Brain microvascular endothelial cell (primary cell): ENCODE data around the gene ITPRID2.

Experiments
- DNase-seq: peaks from one replicate; pipeline ENCODE4 v3.0.0-alpha.2; 2020
- H3K27ac ChIP-seq: fragments of 250-450 bp; sonication (Bioruptor Pico); 2 replicates; pipeline ENCODE4 v1.5.1; 2020; ENCODE audit warnings: mild to moderate bottlenecking, moderate library complexity
- H3K27me3 ChIP-seq: fragments of 250-450 bp; sonication (Bioruptor Pico); replicated peaks from 2 replicates; pipeline ENCODE4 v1.5.1; 2020; ENCODE audit warnings: mild to moderate bottlenecking
- H3K36me3 ChIP-seq: fragments of 250-450 bp; sonication (Bioruptor Pico); replicated peaks from 2 replicates; pipeline ENCODE4 v1.5.1; 2020; ENCODE audit warnings: mild to moderate bottlenecking
- H3K4me3 ChIP-seq: 2 replicates; pipeline ENCODE4 v1.5.1; 2011; ENCODE audit warnings: low read depth, mild to moderate bottlenecking, control low read depth, low read length, moderate library complexity
- in situ Hi-C: cut with HindIII; loops from 2 replicates; pipeline ENCODE4 v1.10.0; 2017; ENCODE audit warnings: low sequenced_read_pairs, low pct_ligation_motif_present
- TF ChIP-seq, protein P1 (sequence below): IDR thresholded peaks from 2 replicates; pipeline ENCODE4 v1.5.1; 2011; ENCODE audit warnings: low read depth, mild to moderate bottlenecking, moderate library complexity, low read length, control low read depth, inconsistent platforms; ENCODE audit errors: missing control alignments

Gene ITPRID2

DNA sequence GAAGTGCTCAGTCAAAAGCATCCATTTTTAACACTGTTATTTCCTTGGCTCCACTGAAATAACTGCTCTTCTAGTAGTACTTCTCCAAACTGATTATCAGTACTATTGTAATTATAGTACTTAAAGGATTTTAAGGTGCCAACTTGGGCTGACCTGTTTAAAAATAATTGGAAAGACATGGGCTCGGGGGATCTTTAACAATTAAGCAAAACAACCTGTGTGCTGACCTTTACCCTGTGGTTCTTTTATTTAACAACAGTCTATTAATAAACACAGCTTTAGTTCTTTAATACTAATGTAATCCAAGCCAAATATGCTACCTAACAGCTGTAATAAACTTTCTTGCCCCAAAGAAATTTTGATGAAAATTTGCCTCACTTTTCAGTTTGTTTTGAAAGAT is 6.9 kb upstream of the ITPRID2 start:
- H3K27me3 ChIP-seq = no peaks in the 10 kb centered on the region
- H3K4me3 ChIP-seq = no peak overlapping the region
- in situ Hi-C loops = loop anchor here (25.0 kb wide), 1 partner anchor 147 kb away; no protein-coding TSS in a partner anchor
- DNase-seq = no peak
- no peak overlapping the region for H3K27ac ChIP-seq
- no peaks in the 10 kb centered on the region for H3K36me3 ChIP-seq
- TF ChIP-seq, protein P1, sequence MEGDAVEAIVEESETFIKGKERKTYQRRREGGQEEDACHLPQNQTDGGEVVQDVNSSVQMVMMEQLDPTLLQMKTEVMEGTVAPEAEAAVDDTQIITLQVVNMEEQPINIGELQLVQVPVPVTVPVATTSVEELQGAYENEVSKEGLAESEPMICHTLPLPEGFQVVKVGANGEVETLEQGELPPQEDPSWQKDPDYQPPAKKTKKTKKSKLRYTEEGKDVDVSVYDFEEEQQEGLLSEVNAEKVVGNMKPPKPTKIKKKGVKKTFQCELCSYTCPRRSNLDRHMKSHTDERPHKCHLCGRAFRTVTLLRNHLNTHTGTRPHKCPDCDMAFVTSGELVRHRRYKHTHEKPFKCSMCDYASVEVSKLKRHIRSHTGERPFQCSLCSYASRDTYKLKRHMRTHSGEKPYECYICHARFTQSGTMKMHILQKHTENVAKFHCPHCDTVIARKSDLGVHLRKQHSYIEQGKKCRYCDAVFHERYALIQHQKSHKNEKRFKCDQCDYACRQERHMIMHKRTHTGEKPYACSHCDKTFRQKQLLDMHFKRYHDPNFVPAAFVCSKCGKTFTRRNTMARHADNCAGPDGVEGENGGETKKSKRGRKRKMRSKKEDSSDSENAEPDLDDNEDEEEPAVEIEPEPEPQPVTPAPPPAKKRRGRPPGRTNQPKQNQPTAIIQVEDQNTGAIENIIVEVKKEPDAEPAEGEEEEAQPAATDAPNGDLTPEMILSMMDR = no peak

DNA sequence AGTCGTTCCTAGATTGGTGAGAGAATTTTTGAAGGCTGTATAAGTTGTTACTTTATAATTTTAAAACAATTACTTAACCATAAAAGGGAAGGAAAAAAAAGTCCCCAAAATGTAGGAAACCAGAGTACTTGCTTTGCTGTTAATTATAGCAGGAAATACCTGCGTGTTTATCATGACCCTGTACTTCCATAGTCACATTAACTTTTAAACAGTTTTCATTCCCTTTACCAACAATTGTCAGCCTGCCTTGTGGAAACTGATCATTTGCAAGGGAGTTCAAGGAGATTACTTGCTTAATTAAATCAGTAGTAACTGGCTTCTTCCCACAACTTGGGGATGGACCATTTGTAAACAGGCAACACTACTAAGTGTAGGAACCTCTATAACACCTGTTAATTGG is 6.4 kb upstream of the ITPRID2 start:
- in situ Hi-C loops = loop anchor here (25.0 kb wide), 1 partner anchor 148 kb away; no protein-coding TSS in a partner anchor
- Histone ChIP-seq H3K27ac (no peak overlapping the region), H3K27me3 (no peaks in the 10 kb centered on the region), H3K36me3 (no peaks in the 10 kb centered on the region), H3K4me3 (no peak overlapping the region)
- TF ChIP-seq, protein P1 = no peak
- no peak for DNase-seq

DNA sequence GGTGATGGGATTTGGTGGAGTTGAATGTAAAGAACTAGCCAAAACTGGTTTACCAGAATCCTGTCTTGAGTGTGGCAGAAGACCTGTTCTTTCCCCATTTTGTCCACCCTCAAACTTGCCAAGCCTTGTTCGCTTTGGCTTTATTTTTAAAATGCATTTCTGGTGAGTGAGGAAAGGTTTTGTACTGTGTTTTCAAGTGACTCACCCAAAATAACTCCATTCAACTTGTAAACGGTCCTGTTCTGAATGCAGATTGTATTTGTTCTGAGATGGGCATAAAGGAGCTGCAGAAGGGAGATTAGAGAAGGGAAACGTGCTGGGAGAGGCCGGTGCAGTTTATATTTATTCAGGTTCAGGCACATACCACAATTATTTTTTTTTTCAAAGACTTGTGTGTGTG is 5.3 kb upstream of the ITPRID2 start:
- in situ Hi-C loops = loop anchor here (25.0 kb wide), 1 partner anchor 149 kb away; no protein-coding TSS in a partner anchor
- H3K36me3 ChIP-seq = no peaks in the 10 kb centered on the region
- DNase-seq = no peak
- TF ChIP-seq, protein P1 = no peak
- H3K27ac ChIP-seq = no peak overlapping the region
- H3K27me3 ChIP-seq = no peaks in the 10 kb centered on the region
- no peak overlapping the region for H3K4me3 ChIP-seq

DNA sequence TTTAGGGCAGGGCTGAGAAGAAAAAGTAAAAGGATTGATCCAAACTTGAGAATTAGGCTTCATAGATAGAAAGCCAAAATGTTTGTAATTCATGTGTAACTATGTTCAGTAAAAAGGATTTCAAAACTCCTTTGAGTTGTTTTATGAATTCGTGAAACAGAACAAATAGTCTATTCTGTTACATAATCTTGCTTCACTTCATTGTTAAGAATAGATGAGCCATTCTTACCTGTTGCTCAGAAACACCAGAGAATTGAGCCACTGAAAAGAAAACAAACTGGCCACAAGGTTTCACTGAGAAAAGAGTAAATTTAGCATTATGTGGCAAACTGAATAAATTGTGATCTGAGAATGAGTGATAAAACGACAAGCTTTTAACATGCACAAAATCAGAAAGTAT is 4.5 kb upstream of the ITPRID2 start:
- H3K27ac ChIP-seq = no peak overlapping the region
- no peak for DNase-seq
- no peak overlapping the region for H3K4me3 ChIP-seq
- H3K27me3 ChIP-seq = no peaks in the 10 kb centered on the region
- in situ Hi-C loops = loop anchor here (25.0 kb wide), 1 partner anchor 150 kb away; no protein-coding TSS in a partner anchor
- no peaks in the 10 kb centered on the region for H3K36me3 ChIP-seq
- TF ChIP-seq, protein P1 = no peak

DNA sequence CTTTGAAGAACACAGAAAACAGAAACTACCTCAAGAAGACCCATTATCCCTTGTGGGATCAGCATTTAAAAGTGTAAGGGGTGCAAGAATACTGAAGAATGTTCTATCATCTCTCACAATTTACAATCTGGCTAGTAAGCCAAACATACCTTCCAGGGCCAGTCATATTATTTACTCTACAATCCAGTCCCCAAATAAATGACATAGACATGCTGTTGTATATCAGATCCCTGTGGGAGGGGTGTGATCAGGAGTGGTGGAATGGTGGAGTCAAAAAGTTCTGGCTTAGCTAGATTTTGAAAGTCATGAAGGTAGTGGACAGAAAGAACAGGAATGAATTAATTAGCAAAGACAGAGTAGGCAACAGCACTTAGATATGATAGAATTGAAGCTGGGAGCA is 1.8 kb upstream of the ITPRID2 start:
- peaks cover 3% of the 10 kb centered on the region for H3K36me3 ChIP-seq
- no peak overlapping the region for H3K4me3 ChIP-seq
- H3K27ac ChIP-seq = no peak overlapping the region
- no peaks in the 10 kb centered on the region for H3K27me3 ChIP-seq
- TF ChIP-seq, protein P1 = no peak
- DNase-seq = no peak
- in situ Hi-C loops = loop anchor here (25.0 kb wide), 1 partner anchor 152 kb away; no protein-coding TSS in a partner anchor

DNA sequence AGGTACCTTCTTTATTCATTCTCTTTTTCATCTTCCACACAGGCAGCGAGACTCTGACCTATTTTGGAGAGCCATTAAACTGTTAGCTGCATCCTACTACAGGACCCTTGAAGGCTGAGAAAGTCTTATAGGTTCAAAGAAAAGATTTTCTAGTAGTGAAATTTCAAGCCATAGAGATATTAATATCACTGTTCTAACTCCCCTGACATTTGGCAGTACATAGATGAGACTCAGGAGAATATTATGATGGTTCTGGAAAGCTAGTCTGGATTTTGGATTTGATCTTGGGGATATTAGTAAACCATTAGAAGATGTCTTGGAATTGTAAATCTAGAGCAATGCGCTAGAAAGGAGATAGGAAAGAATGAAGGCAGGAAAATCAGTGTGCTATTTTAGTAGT is 1.3 kb upstream of the ITPRID2 start:
- Histone ChIP-seq H3K27ac (no peak overlapping the region), H3K27me3 (no peaks in the 10 kb centered on the region), H3K36me3 (peaks cover 3% of the 10 kb centered on the region), H3K4me3 (no peak overlapping the region)
- TF ChIP-seq, protein P1 = no peak
- no peak for DNase-seq
- in situ Hi-C loops = loop anchor here (25.0 kb wide), 1 partner anchor 153 kb away; no protein-coding TSS in a partner anchor
